ENCODE data around the gene C1orf35. TPM values are rescaled to one million over a fixed set of nuclear protein-coding genes. Genes with fewer than 3 reads are reported as not detected.

Gene C1orf35
- polyA plus RNA-seq, 3 donors = 6.9 to 34.2 (median 10.6) TPM

DNA sequence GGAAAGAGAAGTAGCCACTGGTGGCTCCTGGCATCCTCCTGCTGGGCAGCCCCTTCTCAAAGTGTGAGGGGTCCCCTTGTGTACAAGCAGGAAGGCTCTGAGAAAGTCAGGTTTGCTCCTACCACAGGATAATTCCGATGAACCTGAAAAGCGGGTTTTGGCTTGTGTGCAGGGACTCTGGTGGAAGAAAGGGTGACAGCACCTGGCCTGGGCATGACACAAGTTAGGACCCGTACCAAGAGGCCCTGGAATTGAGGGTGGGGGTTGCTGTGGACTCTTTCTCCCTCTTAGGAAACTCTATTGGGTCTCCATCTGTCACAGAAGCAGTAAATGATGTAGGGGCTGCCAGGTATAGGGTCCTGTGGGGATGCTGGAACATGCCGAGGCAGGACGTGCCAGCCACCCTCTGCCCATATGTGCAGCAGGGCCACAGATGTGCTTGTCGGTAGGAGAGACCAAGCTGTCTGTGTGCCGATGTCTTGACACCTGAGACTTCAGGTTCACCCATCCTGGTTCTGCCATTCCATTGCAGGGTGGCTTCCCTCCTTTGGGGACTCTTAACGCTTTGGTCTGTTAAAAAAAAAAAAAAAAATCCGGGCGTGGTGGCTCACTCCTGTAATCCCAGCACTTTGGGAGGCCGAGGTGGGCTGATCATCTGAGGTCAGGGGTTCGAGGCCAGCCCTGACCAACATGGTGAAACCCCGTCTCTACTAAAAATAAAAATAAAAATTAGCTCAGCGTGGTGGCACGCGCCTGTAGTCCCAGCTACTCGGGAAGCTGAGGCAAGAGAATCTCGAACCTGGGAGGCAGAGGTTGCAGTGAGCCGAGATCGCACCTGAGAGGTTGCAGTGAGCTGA is 9.8 kb downstream of the C1orf35 start:
- Histone ChIP-seq H3K4me1 (ENCODE audit: control insufficient read depth in 1 of 2, insufficient read depth in 2 of 2, low read length in 2 of 2) (peaks cover 38 to 51% of the 10 kb centered on the region in 2 donors), H3K79me2 (ENCODE audit: insufficient read depth, low read length) (peaks cover 100% of the 10 kb centered on the region), H3K27me3 (ENCODE audit: control insufficient read depth in 2 of 2, insufficient read depth in 2 of 2, low read length in 2 of 2) (no peaks in the 10 kb centered on the region), H4K20me1 (ENCODE audit: insufficient read depth, low read length) (peaks cover 100% of the 10 kb centered on the region), H3K4me2 (replicated peaks; ENCODE audit: extremely low read depth, low read length, poor library complexity, severe bottlenecking) (no peak overlapping the region), H3K27ac (ENCODE audit: low read depth in 1 of 2, low read length in 2 of 2) (peak overlapping the region in 1 of 2 donors; percentile 94), H3K36me3 (replicated peaks in 1 of 2; ENCODE audit: control insufficient read depth in 1 of 2, insufficient read depth in 2 of 2, low read length in 2 of 2) (peaks cover 21 to 70% of the 10 kb centered on the region in 2 donors), H3K9me3 (replicated peaks in 1 of 2; ENCODE audit: control insufficient read depth in 1 of 2, insufficient read depth in 1 of 2, low read length in 2 of 2) (peaks cover 9 to 15% of the 10 kb centered on the region in 2 donors), H3K9ac (ENCODE audit: insufficient read depth, low read length, poor library complexity, severe bottlenecking) (no peak overlapping the region), H2AFZ (ENCODE audit: insufficient read depth, low read depth, low read length, poor library complexity, severe bottlenecking) (no peak overlapping the region), H3K4me3 (replicated peaks in 1 of 3; ENCODE audit: low read depth in 2 of 3, low read length in 3 of 3) (no peak overlapping the region)
- Mint-ChIP-seq H3K36me3 (peaks cover 50 to 76% of the 10 kb centered on the region in 2 donors), H3K9me3 (peaks cover 5 to 16% (median 10%) of the 10 kb centered on the region in 7 donors), H3K4me1 (peaks cover 57% of the 10 kb centered on the region), H3K27me3 (ENCODE audit: low read depth in 3 of 3) (peaks cover 0 to 5% (median 3%) of the 10 kb centered on the region in 3 donors), H3K4me3 (no peak overlapping the region), H3K27ac (peak overlapping the region in 2 of 7 donors; percentile 41 to 80)
- DNase-seq = peak in 1 of 3 donors; percentile 2
- 98% methylated on average over 15 of the region's 20 CpGs for WGBS (ENCODE audit: insufficient coverage)
- TF ChIP-seq, protein P1, sequence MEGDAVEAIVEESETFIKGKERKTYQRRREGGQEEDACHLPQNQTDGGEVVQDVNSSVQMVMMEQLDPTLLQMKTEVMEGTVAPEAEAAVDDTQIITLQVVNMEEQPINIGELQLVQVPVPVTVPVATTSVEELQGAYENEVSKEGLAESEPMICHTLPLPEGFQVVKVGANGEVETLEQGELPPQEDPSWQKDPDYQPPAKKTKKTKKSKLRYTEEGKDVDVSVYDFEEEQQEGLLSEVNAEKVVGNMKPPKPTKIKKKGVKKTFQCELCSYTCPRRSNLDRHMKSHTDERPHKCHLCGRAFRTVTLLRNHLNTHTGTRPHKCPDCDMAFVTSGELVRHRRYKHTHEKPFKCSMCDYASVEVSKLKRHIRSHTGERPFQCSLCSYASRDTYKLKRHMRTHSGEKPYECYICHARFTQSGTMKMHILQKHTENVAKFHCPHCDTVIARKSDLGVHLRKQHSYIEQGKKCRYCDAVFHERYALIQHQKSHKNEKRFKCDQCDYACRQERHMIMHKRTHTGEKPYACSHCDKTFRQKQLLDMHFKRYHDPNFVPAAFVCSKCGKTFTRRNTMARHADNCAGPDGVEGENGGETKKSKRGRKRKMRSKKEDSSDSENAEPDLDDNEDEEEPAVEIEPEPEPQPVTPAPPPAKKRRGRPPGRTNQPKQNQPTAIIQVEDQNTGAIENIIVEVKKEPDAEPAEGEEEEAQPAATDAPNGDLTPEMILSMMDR (IDR thresholded peaks at IDR 0.05) = no peak
- intact Hi-C loops (cut with micrococcal nuclease) = no loop called here

DNA sequence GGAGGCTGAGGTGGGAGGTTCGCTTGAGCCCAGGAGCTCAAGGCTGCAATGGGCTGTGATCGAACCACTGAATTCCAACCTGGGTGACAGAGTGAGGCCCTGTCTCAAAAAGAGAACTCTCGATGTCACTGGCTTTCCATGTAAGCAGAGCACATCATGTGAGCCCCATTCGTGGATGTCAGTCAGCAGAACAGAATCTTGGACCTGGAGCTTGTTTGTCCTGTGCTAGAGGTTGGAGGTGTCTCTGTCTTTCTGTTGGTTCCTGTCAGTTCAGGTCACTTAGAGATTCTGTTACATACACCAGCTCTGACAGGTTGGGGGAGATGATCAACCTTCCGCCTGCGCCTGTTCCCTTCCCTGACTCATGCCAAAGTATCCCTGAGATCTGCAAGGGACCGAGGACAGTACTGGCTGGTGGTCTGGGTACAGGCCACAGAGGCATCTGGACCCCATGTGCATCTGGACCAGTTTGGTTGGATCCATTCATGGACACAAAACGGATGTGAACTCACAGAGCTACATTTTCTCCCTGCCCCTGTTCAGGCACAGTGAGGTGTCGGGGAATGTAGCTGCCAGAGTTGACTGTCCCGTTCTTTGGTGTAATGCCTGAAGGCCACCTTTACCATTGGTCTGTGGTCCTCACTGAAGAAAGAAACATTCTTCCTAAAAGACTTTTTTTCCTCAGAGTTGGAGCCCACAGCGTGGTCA is 10.6 kb downstream of the C1orf35 start:
- H3K4me3 Mint-ChIP-seq = no peak overlapping the region
- Histone ChIP-seq H3K27me3 (ENCODE audit: control insufficient read depth in 2 of 2, insufficient read depth in 2 of 2, low read length in 2 of 2) (no peaks in the 10 kb centered on the region), H3K4me2 (replicated peaks; ENCODE audit: extremely low read depth, low read length, poor library complexity, severe bottlenecking) (no peak overlapping the region), H3K36me3 (replicated peaks in 1 of 2; ENCODE audit: control insufficient read depth in 1 of 2, insufficient read depth in 2 of 2, low read length in 2 of 2) (peaks cover 14 to 62% of the 10 kb centered on the region in 2 donors), H2AFZ (ENCODE audit: insufficient read depth, low read depth, low read length, poor library complexity, severe bottlenecking) (no peak overlapping the region), H3K27ac (ENCODE audit: low read depth in 1 of 2, low read length in 2 of 2) (peak overlapping the region in 1 of 2 donors; percentile 94), H3K9me3 (replicated peaks in 1 of 2; ENCODE audit: control insufficient read depth in 1 of 2, insufficient read depth in 1 of 2, low read length in 2 of 2) (peaks cover 9 to 15% of the 10 kb centered on the region in 2 donors), H3K9ac (ENCODE audit: insufficient read depth, low read length, poor library complexity, severe bottlenecking) (no peak overlapping the region), H3K4me3 (replicated peaks in 1 of 3; ENCODE audit: low read depth in 2 of 3, low read length in 3 of 3) (no peak overlapping the region), H3K79me2 (ENCODE audit: insufficient read depth, low read length) (peaks cover 100% of the 10 kb centered on the region), H3K4me1 (ENCODE audit: control insufficient read depth in 1 of 2, insufficient read depth in 2 of 2, low read length in 2 of 2) (peaks cover 46 to 59% of the 10 kb centered on the region in 2 donors), H4K20me1 (ENCODE audit: insufficient read depth, low read length) (peaks cover 100% of the 10 kb centered on the region)
- WGBS (ENCODE audit: insufficient coverage) = 94% methylated on average over 7 of the region's 11 CpGs
- H3K27me3 Mint-ChIP-seq (ENCODE audit: low read depth in 3 of 3) = peaks cover 0 to 5% (median 4%) of the 10 kb centered on the region in 3 donors
- intact Hi-C loops (cut with micrococcal nuclease) = no loop called here
- DNase-seq = peak in 1 of 3 donors; percentile 4
- peaks cover 63% of the 10 kb centered on the region for H3K4me1 Mint-ChIP-seq
- peaks cover 5 to 16% (median 10%) of the 10 kb centered on the region in 7 donors for H3K9me3 Mint-ChIP-seq
- TF ChIP-seq, protein P1 (IDR thresholded peaks at IDR 0.05) = no peak
- peak overlapping the region in 6 of 7 donors; percentile 41 to 80 (median 68) for H3K27ac Mint-ChIP-seq
- H3K36me3 Mint-ChIP-seq = peaks cover 50 to 72% of the 10 kb centered on the region in 2 donors

Measured in CD14-positive monocyte (primary cell).